HL-60 (cell line): ENCODE data around the gene FAM204A.

Experiments
- CTCF ChIP-seq: IDR thresholded peaks from one replicate; pipeline ENCODE4 v1.5.1; 2011; ENCODE audit warnings: low read length, control low read depth, inconsistent platforms; ENCODE audit not compliant: insufficient read depth
- POLR2AphosphoS5 ChIP-seq: IDR thresholded peaks from 2 replicates; pipeline ENCODE4 v1.6.1; 2012; ENCODE audit warnings: low read depth

GRCh38 chr10:118332236-118332635, 9.9 kb downstream of the FAM204A start:
- TF ChIP-seq CTCF (no peak), POLR2AphosphoS5 (no peak)
